ENCODE data around the gene ZXDA. TPM values are rescaled to one million over a fixed set of nuclear protein-coding genes. Genes with fewer than 3 reads are reported as not detected.

The ZXDA gene
- total RNA-seq, 1 donor from 2014 or later: 9.8 TPM

- intact Hi-C loops (cut with micrococcal nuclease): loop anchor here (10.0 kb wide), 1 partner anchor 1336 kb away; the partner anchor contains the start of gene UBQLN2
- TF ChIP-seq CTCF (IDR thresholded peaks at IDR 0.05): no peak
- POLR2A ChIA-PET: no interaction called here
- Mint-ChIP-seq H3K27ac (no peak overlapping the region), H3K36me3 (ENCODE audit: low read depth) (peaks cover 15% of the 10 kb centered on the region), H3K4me3 (no peak overlapping the region), H3K27me3 (no peaks in the 10 kb centered on the region), H3K9me3 (peaks cover 3% of the 10 kb centered on the region), H3K4me1 (peaks cover 14% of the 10 kb centered on the region)
- ATAC-seq (ENCODE audit: low read depth) (no peak), DNase-seq (no peak)
- CTCF ChIA-PET: no interaction called here
These were observed 9.3 kb downstream of the ZXDA start for GRCh38 chrX:57900975-57901374.

GRCh38 chrX:57899906-57900305 is 10.4 kb downstream of the ZXDA start:
- H3K27ac Mint-ChIP-seq: no peak overlapping the region
- DNase-seq (no peak), ATAC-seq (ENCODE audit: low read depth) (no peak)
- H3K4me3 Mint-ChIP-seq: no peak overlapping the region
- H3K9me3 Mint-ChIP-seq: peaks cover 8% of the 10 kb centered on the region
- no peaks in the 10 kb centered on the region for H3K27me3 Mint-ChIP-seq
- ChIA-PET CTCF (no interaction called here), POLR2A (no interaction called here)
- TF ChIP-seq CTCF (IDR thresholded peaks at IDR 0.05): no peak
- peaks cover 9% of the 10 kb centered on the region for H3K36me3 Mint-ChIP-seq (ENCODE audit: low read depth)
- H3K4me1 Mint-ChIP-seq: peaks cover 8% of the 10 kb centered on the region
- intact Hi-C loops (cut with micrococcal nuclease): loop anchor here (10.0 kb wide), 1 partner anchor 1335 kb away; the partner anchor contains the start of gene UBQLN2

GRCh38 chrX:57899064-57899463 is 11.2 kb downstream of the ZXDA start:
- no peak overlapping the region for H3K4me3 Mint-ChIP-seq
- peaks cover 8% of the 10 kb centered on the region for H3K36me3 Mint-ChIP-seq (ENCODE audit: low read depth)
- H3K4me1 Mint-ChIP-seq: peaks cover 16% of the 10 kb centered on the region
- peaks cover 8% of the 10 kb centered on the region for H3K9me3 Mint-ChIP-seq
- no peaks in the 10 kb centered on the region for H3K27me3 Mint-ChIP-seq
- TF ChIP-seq CTCF (IDR thresholded peaks at IDR 0.05): no peak
- intact Hi-C loops (cut with micrococcal nuclease): no loop called here
- ChIA-PET CTCF (no interaction called here), POLR2A (no interaction called here)
- DNase-seq (no peak), ATAC-seq (ENCODE audit: low read depth) (no peak)
- H3K27ac Mint-ChIP-seq: no peak overlapping the region

GRCh38 chrX:57871463-57871862 is 38.8 kb downstream of the ZXDA start:
- Mint-ChIP-seq H3K27me3 (no peaks in the 10 kb centered on the region), H3K27ac (no peak overlapping the region), H3K9me3 (peaks cover 14% of the 10 kb centered on the region), H3K4me3 (no peak overlapping the region), H3K36me3 (ENCODE audit: low read depth) (peaks cover 10% of the 10 kb centered on the region), H3K4me1 (no peaks in the 10 kb centered on the region)
- intact Hi-C loops (cut with micrococcal nuclease): no loop called here
- ATAC-seq (ENCODE audit: low read depth) (no peak), DNase-seq (no peak)
- no peak for TF ChIP-seq CTCF (IDR thresholded peaks at IDR 0.05)
- POLR2A ChIA-PET: no interaction called here
- CTCF ChIA-PET: interaction anchor here (1.0 kb wide), 1 partner anchor 50 kb away, joined by 3 read pairs; no protein-coding TSS in a partner anchor

Other genes starting within 250 kb of the ZXDA start
- gene NLRP2B, start 230.2 kb downstream of the ZXDA start, total RNA-seq: not detected in 2 replicates